Neural progenitor cell (in vitro differentiated cells): ENCODE data around the gene ANKDD1A. TPM values are rescaled to one million over a fixed set of nuclear protein-coding genes. Genes with fewer than 3 reads are reported as not detected.
A peak's percentile ranks its signal among the peaks of the same experiment; 100 is the strongest.

ENCODE experiments used
- DNase-seq: peaks from one replicate; pipeline ENCODE4 v3.0.0-alpha.2; 2016; ENCODE audit warnings: low spot score
- H2AFZ ChIP-seq: fragments of 200-600 bp; sonication (generic); replicated peaks from 2 replicates; pipeline ENCODE4 v1.6.1; 2016; ENCODE audit warnings: antibody characterized with exemption
- H3F3A ChIP-seq: fragments of 200-600 bp; sonication (generic); 2 replicates; pipeline ENCODE4 v1.6.1; 2016; ENCODE audit warnings: antibody characterized with exemption, low read depth
- H3K27ac ChIP-seq: fragments of 200-600 bp; sonication (generic); 2 replicates; pipeline ENCODE4 v1.5.1; 2016; ENCODE audit warnings: mild to moderate bottlenecking
- H3K27me3 ChIP-seq: fragments of 200-600 bp; sonication (generic); 2 replicates; pipeline ENCODE4 v1.6.1; 2016; ENCODE audit warnings: mild to moderate bottlenecking, moderate library complexity
- H3K36me3 ChIP-seq: fragments of 200-600 bp; sonication (generic); 2 replicates; pipeline ENCODE4 v1.5.1; 2016
- H3K4me1 ChIP-seq: fragments of 200-600 bp; sonication (generic); 2 replicates; pipeline ENCODE4 v1.6.1; 2016; ENCODE audit warnings: mixed run types
- H3K4me2 ChIP-seq: fragments of 200-600 bp; sonication (generic); 2 replicates; pipeline ENCODE4 v1.6.1; 2016
- H3K4me3 ChIP-seq: fragments of 200-600 bp; sonication (generic); 2 replicates; pipeline ENCODE4 v1.5.1; 2016
- H3K79me2 ChIP-seq: fragments of 200-600 bp; sonication (generic); 2 replicates; pipeline ENCODE4 v1.6.1; 2016; ENCODE audit warnings: low read depth
- H3K9ac ChIP-seq: fragments of 200-600 bp; sonication (generic); 2 replicates; pipeline ENCODE4 v1.6.1; 2016
- H3K9me3 ChIP-seq: fragments of 200-600 bp; sonication (generic); 2 replicates; pipeline ENCODE4 v1.5.1; 2016; ENCODE audit warnings: low read depth
- H4K20me1 ChIP-seq: fragments of 200-600 bp; sonication (generic); 2 replicates; pipeline ENCODE4 v1.6.1; 2016; ENCODE audit warnings: low read depth
- H3K27ac Mint-ChIP-seq: 3 replicates; pipeline ENCODE4 v1.8.0; 2021; ENCODE audit warnings: mixed read lengths
- H3K27me3 Mint-ChIP-seq: 2 replicates; pipeline ENCODE4 v1.8.0; 2022; ENCODE audit warnings: low read depth, mild to moderate bottlenecking, inconsistent platforms, moderate library complexity, mixed read lengths; ENCODE audit not compliant: insufficient read depth
- H3K36me3 Mint-ChIP-seq: 3 replicates; pipeline ENCODE4 v1.8.0; 2021; ENCODE audit warnings: mixed read lengths
- H3K4me1 Mint-ChIP-seq: 3 replicates; pipeline ENCODE4 v1.8.0; 2021; ENCODE audit warnings: mixed read lengths
- H3K4me3 Mint-ChIP-seq: 3 replicates; pipeline ENCODE4 v1.8.0; 2021; ENCODE audit warnings: mild to moderate bottlenecking, moderate library complexity, mixed read lengths
- H3K9me3 Mint-ChIP-seq: 3 replicates; pipeline ENCODE4 v1.8.0; 2020; ENCODE audit warnings: mixed read lengths
- EZH2 ChIP-seq: fragments of 200-600 bp; sonication (generic); IDR thresholded peaks from 2 replicates; pipeline ENCODE4 v1.6.1; 2017; ENCODE audit warnings: antibody characterized with exemption, mild to moderate bottlenecking, moderate library complexity
- EZH2phosphoT487 ChIP-seq: fragments of 200-600 bp; sonication (generic); IDR thresholded peaks from 2 replicates; pipeline ENCODE4 v1.6.1; 2017; ENCODE audit warnings: antibody characterized with exemption
- total RNA-seq: library from RNA; depleted of rRNA; stranded (reverse); fragments of >200 nt; gene quantifications from 2 replicates; pipeline ENCODE4 v1.2.3, GENCODE V29; 2015; ENCODE audit warnings: low replicate concordance
- TF ChIP-seq, protein P1 (sequence below): fragments of 200-600 bp; sonication (generic); IDR thresholded peaks from 2 replicates; pipeline ENCODE4 v1.5.1; 2017; ENCODE audit warnings: antibody characterized with exemption, mild to moderate bottlenecking

The ANKDD1A gene
- 6.1 and 7.1 TPM in 2 replicates for total RNA-seq

DNA sequence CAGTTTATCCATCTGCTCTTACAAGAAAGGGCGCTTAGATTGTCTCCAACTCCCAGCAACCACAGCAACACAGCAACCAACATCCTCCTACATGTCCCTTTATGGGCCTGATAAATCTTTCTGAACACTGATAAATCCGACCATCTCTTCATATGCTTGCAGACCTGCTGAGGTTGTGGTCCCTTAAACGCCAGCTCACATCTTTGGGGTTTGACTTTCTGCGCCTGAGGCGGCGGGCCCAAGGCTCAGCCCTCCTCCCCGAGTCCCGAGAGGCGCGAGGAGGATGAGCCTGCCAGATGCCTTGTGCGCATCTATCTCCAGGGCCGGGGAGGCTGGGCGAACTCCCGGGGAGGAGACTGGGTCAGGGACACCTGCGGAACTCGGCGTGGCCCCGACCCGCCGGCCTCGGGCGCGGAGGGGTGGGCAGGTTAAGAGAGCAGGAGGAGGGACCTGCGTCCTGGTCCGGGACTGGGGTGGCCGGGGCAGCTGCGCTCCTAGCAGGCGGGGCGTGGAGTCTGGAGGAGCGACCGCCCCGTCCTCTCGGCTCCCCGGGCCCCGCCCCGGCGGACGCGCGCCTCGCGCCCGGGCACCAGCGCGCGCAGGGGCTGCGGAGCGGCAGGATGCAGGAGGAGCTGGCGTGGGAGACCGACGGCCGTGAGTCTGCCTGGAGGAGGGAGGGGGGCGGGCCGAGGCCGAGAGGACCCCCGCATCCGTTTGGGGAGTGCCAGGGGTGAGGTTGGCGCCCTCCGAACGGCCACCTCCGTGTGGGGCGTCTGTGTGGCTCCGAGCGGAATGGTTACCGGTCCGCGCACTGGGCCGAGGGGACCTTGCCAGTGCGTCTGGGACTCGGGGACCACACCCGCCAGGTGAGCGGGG, at the start of gene ANKDD1A:
Gene ANKDD1A, plus strand, starts transcription at position 592 of the 876 bp plus-strand sequence. Its CDS starts 29 bp downstream, at position 621.
- peak; percentile 91 for DNase-seq
- Histone ChIP-seq H3K4me3 (peak within 1 kb of the TSS; percentile 69), H4K20me1 (peaks cover 5% of the 10 kb centered on the region), H3K27me3 (peaks cover 38% of the 10 kb centered on the region), H3F3A (peaks cover 12% of the 10 kb centered on the region), H3K27ac (no peak within 1 kb of the TSS), H3K4me2 (peak within 1 kb of the TSS; percentile 84), H2AFZ (peak within 1 kb of the TSS; percentile 89), H3K79me2 (no peaks in the 10 kb centered on the region), H3K9ac (no peak within 1 kb of the TSS), H3K36me3 (no peaks in the 10 kb centered on the region), H3K4me1 (peaks cover 3% of the 10 kb centered on the region), H3K9me3 (no peaks in the 10 kb centered on the region)
- H3K27me3 Mint-ChIP-seq, result peaks cover 13% of the 10 kb centered on the region
- H3K9me3 Mint-ChIP-seq, result peaks cover 2% of the 10 kb centered on the region
- peaks cover 28% of the 10 kb centered on the region for H3K4me1 Mint-ChIP-seq
- no peaks in the 10 kb centered on the region for H3K36me3 Mint-ChIP-seq
- H3K27ac Mint-ChIP-seq, result no peak within 1 kb of the TSS
- peak within 1 kb of the TSS; percentile 84 for H3K4me3 Mint-ChIP-seq
- TF ChIP-seq EZH2 (peak; percentile 22), EZH2phosphoT487 (no peak)

DNA sequence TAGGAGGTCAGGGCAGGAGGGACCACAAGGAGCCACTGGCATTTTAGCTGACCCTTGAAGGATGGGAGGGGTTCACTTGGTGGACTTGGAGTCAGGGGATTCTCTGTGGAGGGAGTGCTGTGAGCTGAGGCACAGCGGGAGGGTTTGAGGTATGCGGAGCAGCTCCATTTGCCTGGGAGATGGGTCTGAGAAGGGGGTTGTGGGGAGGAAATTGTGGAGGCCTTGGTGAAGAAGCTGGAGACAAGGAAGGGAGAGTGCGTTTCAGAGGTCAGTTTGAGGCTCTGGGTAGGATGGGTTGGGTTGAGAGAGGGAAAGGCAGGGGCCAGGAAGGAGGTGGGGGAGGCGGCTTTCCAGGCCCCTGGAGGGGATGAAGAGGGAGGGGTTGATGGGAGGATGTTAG, 49.7 kb upstream of the ANKDD1A start:
- Histone ChIP-seq H3K9me3 (no peaks in the 10 kb centered on the region), H3K27me3 (no peaks in the 10 kb centered on the region), H3K36me3 (no peaks in the 10 kb centered on the region), H3K4me1 (peaks cover 50% of the 10 kb centered on the region), H3F3A (peaks cover 18% of the 10 kb centered on the region), H3K9ac (no peak overlapping the region), H3K4me2 (no peak overlapping the region), H4K20me1 (peaks cover 36% of the 10 kb centered on the region), H3K27ac (no peak overlapping the region), H3K79me2 (peaks cover 22% of the 10 kb centered on the region), H2AFZ (no peak overlapping the region), H3K4me3 (no peak overlapping the region)
- Mint-ChIP-seq H3K9me3 (no peaks in the 10 kb centered on the region), H3K4me3 (peak overlapping the region; percentile 33), H3K36me3 (peaks cover 5% of the 10 kb centered on the region), H3K27me3 (no peaks in the 10 kb centered on the region), H3K4me1 (peaks cover 43% of the 10 kb centered on the region), H3K27ac (peak overlapping the region; percentile 57)
- no peak for TF ChIP-seq EZH2phosphoT487
- DNase-seq, result no peak

DNA sequence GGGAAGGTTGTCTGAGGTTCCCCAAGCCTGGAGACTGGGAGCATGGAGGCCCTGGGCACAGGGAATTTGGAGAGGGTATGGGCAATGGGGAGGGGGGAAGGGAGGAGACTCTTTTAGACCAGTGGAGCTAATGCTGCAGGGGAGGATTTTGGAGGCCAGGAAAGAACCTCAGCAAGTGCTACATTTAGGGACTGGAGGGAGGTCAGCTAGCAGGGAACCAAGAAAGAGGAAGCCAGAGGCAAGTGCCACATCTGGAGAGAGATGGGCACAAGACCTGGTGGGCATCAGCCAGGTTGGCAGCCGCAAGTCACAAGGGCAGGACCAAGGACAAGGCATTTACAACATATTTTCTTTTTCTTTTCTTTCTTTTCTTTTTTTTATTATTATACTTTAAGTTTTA, 49.3 kb upstream of the ANKDD1A start:
- Histone ChIP-seq H2AFZ (no peak overlapping the region), H3K9ac (no peak overlapping the region), H3K9me3 (no peaks in the 10 kb centered on the region), H3K36me3 (no peaks in the 10 kb centered on the region), H3K27me3 (no peaks in the 10 kb centered on the region), H3F3A (peaks cover 13% of the 10 kb centered on the region), H3K27ac (no peak overlapping the region), H3K79me2 (peaks cover 18% of the 10 kb centered on the region), H3K4me3 (no peak overlapping the region), H4K20me1 (peaks cover 32% of the 10 kb centered on the region), H3K4me1 (peaks cover 46% of the 10 kb centered on the region), H3K4me2 (no peak overlapping the region)
- no peak for DNase-seq
- Mint-ChIP-seq H3K4me1 (peaks cover 41% of the 10 kb centered on the region), H3K4me3 (no peak overlapping the region), H3K27ac (no peak overlapping the region), H3K36me3 (peaks cover 5% of the 10 kb centered on the region), H3K9me3 (no peaks in the 10 kb centered on the region), H3K27me3 (no peaks in the 10 kb centered on the region)
- TF ChIP-seq, protein P1, sequence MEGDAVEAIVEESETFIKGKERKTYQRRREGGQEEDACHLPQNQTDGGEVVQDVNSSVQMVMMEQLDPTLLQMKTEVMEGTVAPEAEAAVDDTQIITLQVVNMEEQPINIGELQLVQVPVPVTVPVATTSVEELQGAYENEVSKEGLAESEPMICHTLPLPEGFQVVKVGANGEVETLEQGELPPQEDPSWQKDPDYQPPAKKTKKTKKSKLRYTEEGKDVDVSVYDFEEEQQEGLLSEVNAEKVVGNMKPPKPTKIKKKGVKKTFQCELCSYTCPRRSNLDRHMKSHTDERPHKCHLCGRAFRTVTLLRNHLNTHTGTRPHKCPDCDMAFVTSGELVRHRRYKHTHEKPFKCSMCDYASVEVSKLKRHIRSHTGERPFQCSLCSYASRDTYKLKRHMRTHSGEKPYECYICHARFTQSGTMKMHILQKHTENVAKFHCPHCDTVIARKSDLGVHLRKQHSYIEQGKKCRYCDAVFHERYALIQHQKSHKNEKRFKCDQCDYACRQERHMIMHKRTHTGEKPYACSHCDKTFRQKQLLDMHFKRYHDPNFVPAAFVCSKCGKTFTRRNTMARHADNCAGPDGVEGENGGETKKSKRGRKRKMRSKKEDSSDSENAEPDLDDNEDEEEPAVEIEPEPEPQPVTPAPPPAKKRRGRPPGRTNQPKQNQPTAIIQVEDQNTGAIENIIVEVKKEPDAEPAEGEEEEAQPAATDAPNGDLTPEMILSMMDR, result no peak
- TF ChIP-seq EZH2 (no peak), EZH2phosphoT487 (no peak)

DNA sequence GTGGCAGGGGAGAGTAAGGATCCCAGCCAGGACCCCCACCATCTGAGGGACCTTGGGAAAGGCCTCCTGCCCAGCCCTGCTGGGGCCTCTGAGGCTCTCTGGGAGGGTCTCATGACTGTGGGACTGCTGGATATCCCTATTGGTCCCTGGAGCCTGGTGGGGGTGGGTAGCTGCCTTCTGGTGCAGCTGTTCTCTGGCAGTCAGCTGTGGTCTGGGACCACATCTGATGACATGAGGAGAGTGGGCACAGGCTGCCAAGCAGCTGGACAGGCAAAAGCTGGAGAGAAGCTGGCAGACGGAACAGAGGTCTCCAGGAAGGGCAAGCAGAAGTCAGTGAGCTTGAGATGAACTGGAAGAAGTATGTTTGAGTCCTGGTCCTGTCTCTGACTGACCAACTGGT, 47.6 kb upstream of the ANKDD1A start:
- Histone ChIP-seq H4K20me1 (peaks cover 19% of the 10 kb centered on the region), H3K36me3 (no peaks in the 10 kb centered on the region), H3K27ac (no peak overlapping the region), H3K27me3 (no peaks in the 10 kb centered on the region), H3F3A (peaks cover 10% of the 10 kb centered on the region), H3K4me3 (no peak overlapping the region), H3K9ac (no peak overlapping the region), H3K9me3 (no peaks in the 10 kb centered on the region), H3K4me2 (no peak overlapping the region), H3K4me1 (peaks cover 33% of the 10 kb centered on the region), H2AFZ (no peak overlapping the region), H3K79me2 (peaks cover 4% of the 10 kb centered on the region)
- Mint-ChIP-seq H3K4me1 (peaks cover 29% of the 10 kb centered on the region), H3K4me3 (no peak overlapping the region), H3K9me3 (no peaks in the 10 kb centered on the region), H3K27me3 (no peaks in the 10 kb centered on the region), H3K36me3 (peaks cover 5% of the 10 kb centered on the region), H3K27ac (no peak overlapping the region)
- DNase-seq, result no peak
- TF ChIP-seq EZH2phosphoT487 (no peak), EZH2 (no peak)
- TF ChIP-seq, protein P1, result no peak
